Retinal pigment epithelial cell (primary cell): ENCODE data around the gene ZNF529.
"Not testable (repeated sequence)": the region's sequence is repeated elsewhere in the genome, so short reads cannot be mapped to it uniquely, and the experiment has no call there.

Experiments
- DNase-seq: peaks from one replicate; pipeline ENCODE4 v3.0.0-alpha.2; 2010; ENCODE audit warnings: low read depth
- H3K4me3 ChIP-seq: 2 replicates; pipeline ENCODE4 v1.5.1; 2011; ENCODE audit warnings: mild to moderate bottlenecking, low read length, control low read depth, moderate library complexity
- CTCF ChIP-seq: conservative IDR thresholded peaks from 2 replicates; pipeline ENCODE4 v1.5.1; 2011; ENCODE audit warnings: low read depth, low read length, control low read depth, inconsistent platforms

Gene ZNF529

GRCh38 chr19:36573020-36573894 is at the start of gene ZNF529:
Gene ZNF529, minus strand, starts transcription at chr19:36573292. Its CDS starts 946 bp downstream, at chr19:36572346.
- TF ChIP-seq CTCF: no peak
- DNase-seq: peak; percentile 75
- peak within 1 kb of the TSS; percentile 98 for H3K4me3 ChIP-seq

GRCh38 chr19:36605877-36606478 is 32.9 kb upstream of the ZNF529 start:
- TF ChIP-seq CTCF: no peak
- no peak for DNase-seq
- H3K4me3 ChIP-seq: peak overlapping the region; percentile 93

- H3K4me3 ChIP-seq: peak within 1 kb of the TSS; percentile 93
- DNase-seq: no peak
- TF ChIP-seq CTCF: no peak
Observed at GRCh38 chr19:36605101-36605876, 32.2 kb upstream of the ZNF529 start, which contains the start of gene ZNF382. Gene ZNF382, plus strand, starts transcription at chr19:36605313. Its CDS starts 4,602 bp downstream, at chr19:36609915.

- DNase-seq: peak; percentile 25
- peak overlapping the region; percentile 93 for H3K4me3 ChIP-seq
- no peak for TF ChIP-seq CTCF
Observed at GRCh38 chr19:36604656-36605100, 31.6 kb upstream of the ZNF529 start.

GRCh38 chr19:36602681-36603080 is 29.6 kb upstream of the ZNF529 start:
- not testable (repeated sequence) for H3K4me3 ChIP-seq, DNase-seq

- no peak overlapping the region for H3K4me3 ChIP-seq
- no peak for DNase-seq
- no peak for TF ChIP-seq CTCF
Observed at GRCh38 chr19:36579255-36579654, 6.2 kb upstream of the ZNF529 start.
